ENCODE measurements around the gene ERGIC3. TPM values are rescaled to one million over a fixed set of nuclear protein-coding genes. Genes with fewer than 3 reads are reported as not detected.

The ERGIC3 gene
- total and polyA plus RNA-seq, 2 of the 13 experiments (the other 11 are each of a cell fraction or from before 2014, with no cell fraction given), result 407 to 670 TPM

- peak; percentile 7; the same call in 2 of the 3 replicates for ATAC-seq
- intact Hi-C loops (cut with micrococcal nuclease; ENCODE audit: unreplicated experiment), result no loop called here
Measured at GRCh38 chr20:35515949-35516645, 25.8 kb upstream of the ERGIC3 start.

More at GRCh38 chr20:35515949-35516645, 25.8 kb upstream of the ERGIC3 start:
- FAIRE-seq (no peak), DNase-seq (ENCODE audit: low spot score) (no peak)
- TF ChIP-seq PRDM4 (CRISPR knock-in tag; IDR thresholded peaks at IDR 0.05; ENCODE audit: borderline replicate concordance) (no peak), RBM22 (optimal IDR thresholded peaks at IDR 0.05; ENCODE audit: low read length) (peak; percentile 35)
- peaks cover 13% of the 10 kb centered on the region for H3K4me1 ChIP-seq (ENCODE audit: insufficient read depth, low read length)
- no peak overlapping the region for H3K27ac ChIP-seq (ENCODE audit: extremely low read length, insufficient read depth, low read length)
- no peaks in the 10 kb centered on the region for H3K79me2 ChIP-seq (ENCODE audit: insufficient read depth, low read length)
- ChIA-PET POLR2A (interaction anchor here (1.6 kb wide), 1 partner anchor 26 kb away, joined by 4 read pairs; the partner anchor contains the start of gene ERGIC3), CTCF (ENCODE audit: low intra/inter-chr PET ratio, low total read pairs) (no interaction called here)
- H2AFZ ChIP-seq (ENCODE audit: low read length), result no peak overlapping the region
- 86% methylated on average over 3 of the region's 3 CpGs for WGBS (ENCODE audit: low lambda C conversion rate)
- H3K27me3 ChIP-seq (ENCODE audit: control insufficient read depth in 1 of 2, insufficient read depth in 2 of 2, low read length in 2 of 2), result no peaks in the 10 kb centered on the region
- BruUV-seq (replicated peaks), result TSS peak; percentile 18
- H3K36me3 ChIP-seq (replicated peaks in 1 of 2; ENCODE audit: control insufficient read depth in 1 of 2, insufficient read depth in 2 of 2, low read length in 2 of 2), result peaks cover 12 to 28% of the 10 kb centered on the region in 2 experiments
- no peaks in the 10 kb centered on the region for H4K20me1 ChIP-seq (ENCODE audit: insufficient read depth, low read length)
- no peaks in the 10 kb centered on the region for H3K9me3 ChIP-seq (ENCODE audit: low read length)
- no peak overlapping the region for H3K4me3 ChIP-seq (replicated peaks in 1 of 3; ENCODE audit: insufficient read depth in 1 of 3, low read depth in 2 of 3, low read length in 3 of 3)
- in situ Hi-C loops (cut with HindIII; ENCODE audit: extremely low pct_ligation_motif_present, low pct_unique_long_range_greater_than_20kb), result no loop called here
- no peak overlapping the region for H3K9ac ChIP-seq (ENCODE audit: insufficient read depth, low read depth, low read length)
- no peak overlapping the region for H3K4me2 ChIP-seq (ENCODE audit: low read depth, low read length)
